ENCODE measurements around the gene NNMT.

DNA sequence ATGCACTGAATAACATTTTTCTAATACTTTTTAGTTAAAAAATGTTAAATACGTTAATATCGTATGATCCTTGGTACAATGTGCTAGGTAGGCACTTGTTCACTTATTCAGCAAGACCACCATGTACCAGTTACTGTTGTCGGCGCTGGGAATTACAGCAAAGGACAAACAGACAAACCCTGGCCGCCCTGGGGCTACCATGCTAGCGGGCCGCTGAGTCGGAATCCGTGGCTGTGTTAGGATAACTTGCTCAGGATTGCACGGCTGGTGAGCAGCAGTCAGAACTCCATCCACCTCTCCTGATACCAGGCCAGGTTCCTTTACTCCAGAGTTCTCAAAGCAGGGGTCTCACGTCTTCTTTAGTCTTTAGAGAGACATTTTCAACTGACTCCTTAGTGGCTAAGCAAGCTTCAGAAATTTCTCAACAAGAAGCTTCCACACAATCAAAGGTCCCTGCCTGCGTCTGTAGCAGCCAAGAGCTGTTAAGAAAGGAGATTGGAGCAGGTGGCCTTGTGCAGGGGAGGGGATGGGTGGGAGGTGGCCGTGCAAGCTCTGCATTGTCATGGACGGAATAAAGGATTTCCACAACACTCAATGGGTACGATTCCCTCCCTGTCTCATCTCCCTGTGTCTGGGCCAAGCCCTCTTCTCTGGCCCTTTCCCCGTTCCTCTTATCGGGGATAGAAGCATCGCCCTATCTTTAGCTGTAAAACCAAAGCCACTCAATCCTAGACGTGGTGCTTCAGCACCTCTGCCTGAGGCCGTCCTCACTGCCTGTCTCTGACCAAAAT, 39.8 kb upstream of the NNMT start:
- TF ChIP-seq, protein P1, sequence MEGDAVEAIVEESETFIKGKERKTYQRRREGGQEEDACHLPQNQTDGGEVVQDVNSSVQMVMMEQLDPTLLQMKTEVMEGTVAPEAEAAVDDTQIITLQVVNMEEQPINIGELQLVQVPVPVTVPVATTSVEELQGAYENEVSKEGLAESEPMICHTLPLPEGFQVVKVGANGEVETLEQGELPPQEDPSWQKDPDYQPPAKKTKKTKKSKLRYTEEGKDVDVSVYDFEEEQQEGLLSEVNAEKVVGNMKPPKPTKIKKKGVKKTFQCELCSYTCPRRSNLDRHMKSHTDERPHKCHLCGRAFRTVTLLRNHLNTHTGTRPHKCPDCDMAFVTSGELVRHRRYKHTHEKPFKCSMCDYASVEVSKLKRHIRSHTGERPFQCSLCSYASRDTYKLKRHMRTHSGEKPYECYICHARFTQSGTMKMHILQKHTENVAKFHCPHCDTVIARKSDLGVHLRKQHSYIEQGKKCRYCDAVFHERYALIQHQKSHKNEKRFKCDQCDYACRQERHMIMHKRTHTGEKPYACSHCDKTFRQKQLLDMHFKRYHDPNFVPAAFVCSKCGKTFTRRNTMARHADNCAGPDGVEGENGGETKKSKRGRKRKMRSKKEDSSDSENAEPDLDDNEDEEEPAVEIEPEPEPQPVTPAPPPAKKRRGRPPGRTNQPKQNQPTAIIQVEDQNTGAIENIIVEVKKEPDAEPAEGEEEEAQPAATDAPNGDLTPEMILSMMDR (IDR thresholded peaks at IDR 0.05) = no peak
- TF ChIP-seq POLR2A (IDR thresholded peaks at IDR 0.05) = no peak
